Right atrium auricular region (tissue), 2 donors: ENCODE results near the gene TTLL9. TPM values are rescaled to one million over a fixed set of nuclear protein-coding genes. Genes with fewer than 3 reads are reported as not detected.
A peak's percentile ranks its signal among the peaks of the same experiment; 100 is the strongest.

Source experiments
- DNase-seq: peaks from one replicate; pipeline ENCODE4 v3.0.0-alpha.2; 2019; ENCODE audit warnings: low spot score
- H3K27ac ChIP-seq, 2 donors: fragments of 200-600 bp; sonication (generic); 1 replicate in 1 of 2; 2 replicates in 1 of 2; pipeline ENCODE4 v1.5.1; 2016 to 2019
- H3K27me3 ChIP-seq, 2 donors: fragments of 200-600 bp; sonication (generic); one replicate each; pipeline versions ENCODE4 v1.5.1 to v1.6.0; 2017 to 2019
- H3K36me3 ChIP-seq: fragments of 200-600 bp; sonication (generic); one replicate; pipeline ENCODE4 v1.5.1; 2016
- H3K4me1 ChIP-seq, 2 donors: fragments of 200-600 bp; sonication (generic); one replicate each; pipeline versions ENCODE4 v1.5.1 to v1.6.0; 2017 to 2019
- H3K4me3 ChIP-seq, 2 donors: fragments of 200-600 bp; sonication (generic); 1 replicate in 1 of 2; 2 replicates in 1 of 2; pipeline ENCODE4 v1.5.1; 2017 to 2019; ENCODE audit warnings: mild to moderate bottlenecking in 1 of 2, moderate library complexity in 1 of 2
- H3K9me3 ChIP-seq, 2 donors: fragments of 200-600 bp; sonication (generic); one replicate each; pipeline ENCODE4 v1.5.1; 2019
- total RNA-seq, 2 donors: library from RNA; depleted of rRNA; stranded (reverse); fragments of >200 nt; gene quantifications; one replicate each; pipeline ENCODE4 v1.1.0, GENCODE V29; 2016
- TF ChIP-seq, protein P1 (sequence below), 2 donors: fragments of 200-600 bp; sonication (generic); IDR thresholded peaks; one replicate each; pipeline ENCODE4 v1.5.1; 2019; ENCODE audit warnings: antibody characterized with exemption in 2 of 2

The TTLL9 gene
- total RNA-seq, 2 donors from 2014 or later = not detected

DNA sequence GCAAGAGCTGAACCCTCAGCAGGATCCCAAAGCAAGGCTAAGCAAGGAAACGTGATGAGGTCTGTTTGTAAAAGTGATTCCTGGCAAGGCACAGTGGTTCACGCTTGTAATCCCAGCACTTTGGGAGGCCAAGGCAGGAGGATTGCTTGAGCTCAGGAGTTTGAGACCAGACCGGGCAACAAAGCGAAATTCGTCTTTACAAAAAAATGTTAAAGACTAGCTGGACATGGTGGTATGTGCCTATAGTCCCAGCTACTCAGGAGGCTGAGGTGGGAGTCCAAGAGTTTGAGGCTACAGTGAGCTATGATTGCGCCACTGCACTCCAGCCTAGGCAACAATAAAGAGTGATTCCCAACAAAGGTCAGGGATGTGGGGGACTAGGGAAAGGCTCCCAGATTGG lies 93.5 kb downstream of the TTLL9 start:
- TF ChIP-seq, protein P1, sequence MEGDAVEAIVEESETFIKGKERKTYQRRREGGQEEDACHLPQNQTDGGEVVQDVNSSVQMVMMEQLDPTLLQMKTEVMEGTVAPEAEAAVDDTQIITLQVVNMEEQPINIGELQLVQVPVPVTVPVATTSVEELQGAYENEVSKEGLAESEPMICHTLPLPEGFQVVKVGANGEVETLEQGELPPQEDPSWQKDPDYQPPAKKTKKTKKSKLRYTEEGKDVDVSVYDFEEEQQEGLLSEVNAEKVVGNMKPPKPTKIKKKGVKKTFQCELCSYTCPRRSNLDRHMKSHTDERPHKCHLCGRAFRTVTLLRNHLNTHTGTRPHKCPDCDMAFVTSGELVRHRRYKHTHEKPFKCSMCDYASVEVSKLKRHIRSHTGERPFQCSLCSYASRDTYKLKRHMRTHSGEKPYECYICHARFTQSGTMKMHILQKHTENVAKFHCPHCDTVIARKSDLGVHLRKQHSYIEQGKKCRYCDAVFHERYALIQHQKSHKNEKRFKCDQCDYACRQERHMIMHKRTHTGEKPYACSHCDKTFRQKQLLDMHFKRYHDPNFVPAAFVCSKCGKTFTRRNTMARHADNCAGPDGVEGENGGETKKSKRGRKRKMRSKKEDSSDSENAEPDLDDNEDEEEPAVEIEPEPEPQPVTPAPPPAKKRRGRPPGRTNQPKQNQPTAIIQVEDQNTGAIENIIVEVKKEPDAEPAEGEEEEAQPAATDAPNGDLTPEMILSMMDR (IDR thresholded peaks at IDR 0.05) = no peak
- peaks cover 0 to 10% of the 10 kb centered on the region in 2 donors for H3K27me3 ChIP-seq
- H3K9me3 ChIP-seq = no peaks in the 10 kb centered on the region

DNA sequence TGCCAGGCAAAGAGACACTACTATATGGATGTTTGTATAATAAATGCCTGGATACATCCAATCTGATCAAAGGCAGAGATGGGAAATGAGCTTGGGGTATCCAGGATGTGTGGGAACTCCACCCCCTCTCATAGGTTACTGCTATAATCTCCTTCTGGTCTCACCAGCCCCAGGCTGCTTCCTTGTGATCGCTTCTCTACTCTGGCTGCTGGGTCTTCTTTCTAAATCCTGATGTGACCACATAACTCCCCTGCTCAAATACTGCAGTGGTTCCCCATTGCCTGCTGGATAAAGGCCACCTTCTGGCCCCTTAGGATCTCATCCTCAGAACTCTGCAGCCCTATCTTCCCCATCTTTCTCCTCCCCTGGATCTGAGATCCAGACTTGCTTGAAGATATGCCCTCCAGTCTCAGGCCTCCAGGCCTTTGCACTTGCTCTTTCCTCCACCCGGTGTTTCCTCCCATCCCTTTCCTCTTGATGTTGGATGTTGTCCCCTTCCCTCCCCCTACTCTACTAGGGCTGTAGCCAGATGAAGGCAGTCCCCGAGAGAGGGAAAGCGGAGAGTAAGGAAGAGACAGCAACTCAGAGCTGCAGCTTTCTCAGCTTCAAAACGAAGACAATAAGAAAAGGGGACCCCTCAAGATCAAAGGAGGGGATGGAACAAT lies 96.7 kb downstream of the TTLL9 start:
- no peaks in the 10 kb centered on the region for H3K9me3 ChIP-seq
- TF ChIP-seq, protein P1 (IDR thresholded peaks at IDR 0.05) = no peak
- H3K27ac ChIP-seq = no peak overlapping the region
- H3K4me3 ChIP-seq = no peak overlapping the region
- DNase-seq = no peak
- H3K4me1 ChIP-seq = peaks cover 0 to 8% of the 10 kb centered on the region in 2 donors
- no peaks in the 10 kb centered on the region for H3K36me3 ChIP-seq
- peaks cover 0 to 10% of the 10 kb centered on the region in 2 donors for H3K27me3 ChIP-seq

More for the DNA sequence above, 93.5 kb downstream of the TTLL9 start:
- no peak overlapping the region for H3K27ac ChIP-seq
- no peak for DNase-seq
- H3K36me3 ChIP-seq = no peaks in the 10 kb centered on the region
- peaks cover 0 to 8% of the 10 kb centered on the region in 2 donors for H3K4me1 ChIP-seq
- no peak overlapping the region for H3K4me3 ChIP-seq

DNA sequence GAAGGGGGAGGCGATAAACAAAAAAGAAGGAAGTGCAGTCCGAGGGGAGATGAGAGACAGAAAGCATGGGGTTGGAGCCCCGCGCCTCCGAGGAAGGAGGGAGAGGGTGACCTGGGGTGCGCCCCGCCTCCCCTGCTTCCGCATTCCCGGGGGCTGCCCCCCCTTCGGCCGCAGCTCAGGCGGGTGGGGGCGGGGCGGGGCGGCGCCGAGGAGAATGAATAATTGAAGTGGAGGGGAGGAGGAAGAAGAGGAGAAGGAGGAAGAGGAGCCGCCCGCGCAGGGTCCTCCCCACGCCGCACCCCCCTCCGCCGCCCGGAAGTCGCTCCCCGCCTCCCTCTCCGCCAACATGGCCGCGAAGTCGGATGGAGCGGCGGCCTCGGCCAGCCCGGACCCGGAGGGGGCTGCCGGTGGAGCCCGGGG lies 97.4 kb downstream of the TTLL9 start, which contains the start of gene XKR7:
Gene XKR7 (plus strand): TSS at position 322 of the 420 bp plus-strand sequence. CDS start 25 bp downstream, at position 347.
- H3K9me3 ChIP-seq = no peaks in the 10 kb centered on the region
- H3K4me3 ChIP-seq = peak within 1 kb of the TSS in 1 of 2 donors; percentile 17
- peaks cover 0 to 10% of the 10 kb centered on the region in 2 donors for H3K27me3 ChIP-seq
- TF ChIP-seq, protein P1 (IDR thresholded peaks at IDR 0.05) = no peak
- no peak within 1 kb of the TSS for H3K27ac ChIP-seq
- H3K36me3 ChIP-seq = no peaks in the 10 kb centered on the region
- no peak for DNase-seq
- peaks cover 0 to 8% of the 10 kb centered on the region in 2 donors for H3K4me1 ChIP-seq

DNA sequence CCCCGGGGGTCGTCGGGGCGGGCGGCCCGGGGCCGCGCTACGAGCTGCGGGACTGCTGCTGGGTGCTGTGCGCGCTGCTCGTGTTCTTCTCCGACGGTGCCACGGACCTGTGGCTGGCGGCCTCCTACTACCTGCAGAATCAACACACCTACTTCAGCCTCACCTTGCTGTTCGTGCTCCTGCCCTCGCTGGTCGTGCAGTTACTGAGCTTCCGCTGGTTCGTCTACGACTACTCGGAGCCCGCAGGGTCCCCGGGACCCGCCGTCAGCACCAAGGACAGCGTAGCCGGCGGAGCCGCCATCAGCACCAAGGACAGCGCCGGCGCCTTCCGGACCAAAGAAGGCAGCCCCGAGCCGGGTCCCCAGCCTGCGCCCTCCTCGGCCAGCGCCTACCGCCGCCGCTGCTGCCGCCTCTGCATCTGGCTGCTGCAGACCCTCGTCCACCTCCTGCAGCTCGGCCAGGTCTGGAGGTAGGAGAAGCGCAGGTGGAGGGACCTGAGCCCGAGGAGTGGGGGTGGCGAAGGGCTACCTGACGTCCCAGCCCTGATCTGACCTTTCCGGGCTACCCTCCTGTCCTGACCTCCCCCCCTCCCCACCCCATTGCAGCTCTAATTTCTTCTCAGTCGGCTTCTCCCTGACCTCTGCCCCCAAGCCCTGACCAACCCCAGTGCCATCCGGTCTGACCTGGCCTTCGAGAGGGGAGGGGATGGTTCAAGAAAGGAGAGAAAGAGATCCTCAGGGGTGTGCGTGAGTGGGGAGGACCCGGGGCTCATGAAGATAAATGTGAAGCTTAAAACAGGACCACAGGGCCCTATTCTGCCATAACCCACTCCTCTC lies 98.1 kb downstream of the TTLL9 start:
- Histone ChIP-seq H3K4me1 (peaks cover 0 to 8% of the 10 kb centered on the region in 2 donors), H3K27ac (no peak overlapping the region), H3K27me3 (peaks cover 0 to 10% of the 10 kb centered on the region in 2 donors), H3K4me3 (peak overlapping the region in 1 of 2 donors; percentile 17), H3K36me3 (no peaks in the 10 kb centered on the region), H3K9me3 (no peaks in the 10 kb centered on the region)
- TF ChIP-seq, protein P1 (IDR thresholded peaks at IDR 0.05) = no peak
- peak; percentile 59 for DNase-seq

DNA sequence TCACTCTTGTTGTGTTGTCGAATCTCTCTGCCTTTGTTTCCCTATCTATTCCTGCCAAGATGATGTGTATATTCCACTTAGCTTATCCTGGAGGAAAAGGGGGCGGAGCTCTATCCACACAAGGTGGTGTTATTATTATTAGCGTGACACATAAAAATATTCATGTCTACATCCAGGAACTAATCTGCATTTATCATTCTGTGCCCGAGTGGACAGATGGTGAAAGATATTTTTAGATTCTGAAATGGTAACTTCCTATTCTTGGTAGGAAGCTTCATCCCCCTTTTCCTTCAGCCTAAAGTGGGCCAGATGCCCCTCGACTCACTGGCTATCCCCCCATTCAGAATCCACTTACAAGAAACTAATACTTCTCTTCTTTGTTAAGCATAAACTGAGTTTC lies 99.6 kb downstream of the TTLL9 start:
- Histone ChIP-seq H3K9me3 (no peaks in the 10 kb centered on the region), H3K4me1 (peaks cover 0 to 8% of the 10 kb centered on the region in 2 donors), H3K36me3 (no peaks in the 10 kb centered on the region), H3K27ac (no peak overlapping the region), H3K4me3 (no peak overlapping the region), H3K27me3 (peaks cover 0 to 10% of the 10 kb centered on the region in 2 donors)
- TF ChIP-seq, protein P1 (IDR thresholded peaks at IDR 0.05) = no peak
- DNase-seq = no peak
